HL-60 (cell line): ENCODE measurements around the gene GNAT1. TPM values are rescaled to one million over a fixed set of nuclear protein-coding genes. Genes with fewer than 3 reads are reported as not detected.

Experiments
- microRNA-seq: library from miRNA; unstranded; fragments of <30 nt; microRNA quantifications from one replicate; pipeline ENCODE4, GENCODE V29; 2018

GNAT1 gene

Small RNAs within 50 kb of the gene (microRNA-seq; reads per million reads assigned to microRNA genes)
- gene MIR566 (not detected), gene MIR5787 (not detected)
